Colon (tissue), 2 donors: ENCODE data around the gene MOCS3.

Experiments used
- FAIRE-seq: peaks from 2 replicates; lab custom pipeline; 2012; peaks lifted over from hg19 to GRCh38; lab: Jason Lieb, UNC
- donor health status: control.
- donor health status: control.

The MOCS3 gene

DNA sequence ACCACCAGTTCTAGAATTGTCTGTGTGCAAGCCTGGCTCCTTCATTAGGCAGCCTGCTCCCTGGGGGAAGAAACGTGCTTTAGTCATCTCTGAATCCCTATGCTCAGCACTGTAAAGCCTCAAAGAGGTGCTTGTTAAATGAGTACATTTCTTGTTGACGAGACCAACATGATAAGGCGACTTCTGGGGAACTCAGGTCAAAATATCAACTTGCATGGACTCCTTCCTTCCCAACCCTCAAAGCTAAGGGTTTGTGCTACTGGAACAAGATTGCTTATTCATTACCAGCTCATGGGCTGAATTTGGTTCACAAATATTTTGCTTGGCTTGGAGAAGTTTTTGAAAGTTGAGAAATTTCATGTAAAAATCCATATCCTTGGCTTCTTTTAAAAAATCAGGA is 53.7 kb downstream of the MOCS3 start:
- FAIRE-seq = no peak
